H9 (cell line): ENCODE measurements around the gene ZNF561. TPM values are rescaled to one million over a fixed set of nuclear protein-coding genes. Genes with fewer than 3 reads are reported as not detected.

Source experiments
- DNase-seq: peaks from one replicate; pipeline ENCODE4 v3.0.0-alpha.2; 2017
- H2AFZ ChIP-seq: one replicate; pipeline ENCODE4 v1.6.1; 2013; ENCODE audit warnings: mild to moderate bottlenecking, low read length, control low read depth, moderate library complexity
- H2AK5ac ChIP-seq: 2 replicates; pipeline ENCODE4 v1.6.1; 2013; ENCODE audit warnings: low read length, control low read depth, mixed read lengths; ENCODE audit not compliant: insufficient read length
- H2BK120ac ChIP-seq: one replicate; pipeline ENCODE4 v1.6.1; 2013; ENCODE audit warnings: low read depth, mild to moderate bottlenecking, low read length, control low read depth, inconsistent platforms; ENCODE audit not compliant: poor library complexity, severe bottlenecking
- H2BK12ac ChIP-seq: 2 replicates; pipeline ENCODE4 v1.6.1; 2013; ENCODE audit warnings: low read length, control low read depth, mixed read lengths, low read depth; ENCODE audit not compliant: insufficient read length
- H2BK15ac ChIP-seq: 2 replicates; pipeline ENCODE4 v1.6.1; 2013; ENCODE audit warnings: low read depth, low read length, control low read depth
- H2BK20ac ChIP-seq: one replicate; pipeline ENCODE4 v1.6.1; 2013; ENCODE audit warnings: low read depth, mild to moderate bottlenecking, low read length, control low read depth, inconsistent platforms; ENCODE audit not compliant: poor library complexity, severe bottlenecking
- H2BK5ac ChIP-seq: 2 replicates; pipeline ENCODE4 v1.6.1; 2013; ENCODE audit warnings: low read length, control low read depth, mixed read lengths; ENCODE audit not compliant: insufficient read length
- H3K14ac ChIP-seq: 2 replicates; pipeline ENCODE4 v1.6.1; 2013; ENCODE audit warnings: low read length, control low read depth; ENCODE audit not compliant: insufficient read depth
- H3K18ac ChIP-seq: 2 replicates; pipeline ENCODE4 v1.6.1; 2013; ENCODE audit warnings: low read depth, mild to moderate bottlenecking, mixed read lengths, low read length, control low read depth; ENCODE audit not compliant: insufficient read length
- H3K23ac ChIP-seq: 2 replicates; pipeline ENCODE4 v1.6.1; 2013; ENCODE audit warnings: low read length, control low read depth, mixed read lengths, low read depth; ENCODE audit not compliant: insufficient read length
- H3K23me2 ChIP-seq: 2 replicates; pipeline ENCODE4 v1.6.1; 2013; ENCODE audit warnings: low read depth, mild to moderate bottlenecking, mixed read lengths, low read length, control low read depth; ENCODE audit not compliant: insufficient read length, poor library complexity, severe bottlenecking
- H3K27ac ChIP-seq: 2 replicates; pipeline ENCODE4 v1.5.1; 2013; ENCODE audit warnings: low read length, control low read depth, mixed read lengths, low read depth; ENCODE audit not compliant: insufficient read length
- H3K27me3 ChIP-seq: 2 replicates; pipeline ENCODE4 v1.6.1; 2013; ENCODE audit warnings: low read length, control low read depth, inconsistent platforms; ENCODE audit not compliant: insufficient read depth
- H3K4ac ChIP-seq: 2 replicates; pipeline ENCODE4 v1.6.1; 2013; ENCODE audit warnings: low read depth, mild to moderate bottlenecking, control low read depth, inconsistent platforms, low read length, moderate library complexity
- H3K4me1 ChIP-seq: 2 replicates; pipeline ENCODE4 v1.6.1; 2013; ENCODE audit warnings: low read length, control low read depth, inconsistent platforms; ENCODE audit not compliant: insufficient read depth
- H3K4me2 ChIP-seq: 2 replicates; pipeline ENCODE4 v1.6.1; 2013; ENCODE audit warnings: low read length, control low read depth, mixed read lengths; ENCODE audit not compliant: insufficient read length, insufficient read depth
- H3K56ac ChIP-seq: 2 replicates; pipeline ENCODE4 v1.6.1; 2013; ENCODE audit warnings: low read depth, mild to moderate bottlenecking, mixed read lengths, low read length, control low read depth; ENCODE audit not compliant: insufficient read length
- H3K79me1 ChIP-seq: 2 replicates; pipeline ENCODE4 v1.6.1; 2013; ENCODE audit warnings: low read depth, mild to moderate bottlenecking, moderate library complexity, low read length, control low read depth, inconsistent platforms; ENCODE audit not compliant: insufficient read depth, poor library complexity, severe bottlenecking
- H3K79me2 ChIP-seq: 2 replicates; pipeline ENCODE4 v1.6.1; 2013; ENCODE audit warnings: low read length, control low read depth, inconsistent platforms; ENCODE audit not compliant: insufficient read depth
- H3K9ac ChIP-seq: 2 replicates; pipeline ENCODE4 v1.6.1; 2013; ENCODE audit warnings: low read length, control low read depth, mixed read lengths; ENCODE audit not compliant: insufficient read length; ENCODE audit errors: extremely low read depth
- H3K9me3 ChIP-seq: one replicate; pipeline ENCODE4 v1.6.1; 2013; ENCODE audit warnings: low read depth, low read length, inconsistent platforms; ENCODE audit not compliant: control insufficient read depth
- H3T11ph ChIP-seq: one replicate; pipeline ENCODE4 v1.6.1; 2013; ENCODE audit warnings: mild to moderate bottlenecking, low read length, control low read depth, inconsistent platforms
- H4K20me1 ChIP-seq: one replicate; pipeline ENCODE4 v1.6.1; 2013; ENCODE audit not compliant: control insufficient read depth, insufficient read length, insufficient read depth
- H4K5ac ChIP-seq: 2 replicates; pipeline ENCODE4 v1.6.1; 2013; ENCODE audit warnings: low read depth, mild to moderate bottlenecking, mixed read lengths, low read length, control low read depth; ENCODE audit not compliant: insufficient read length
- H4K8ac ChIP-seq: replicated peaks from 2 replicates; pipeline ENCODE4 v1.6.1; 2013; ENCODE audit warnings: low read length, control low read depth, mixed read lengths, low read depth; ENCODE audit not compliant: insufficient read length
- H4K91ac ChIP-seq: 2 replicates; pipeline ENCODE4 v1.6.1; 2013; ENCODE audit warnings: low read depth, mild to moderate bottlenecking, moderate library complexity, mixed read lengths, low read length, control low read depth; ENCODE audit not compliant: insufficient read length
- H3K27ac Mint-ChIP-seq, 3 experiments: 2 replicates in 2 of 3; 3 replicates in 1 of 3; pipeline ENCODE4 v1.8.0; 2020 to 2021; ENCODE audit warnings: mixed read lengths in 3 of 3, mild to moderate bottlenecking in 1 of 3, moderate library complexity in 1 of 3
- H3K27me3 Mint-ChIP-seq: 2 replicates; pipeline ENCODE4 v1.8.0; 2021; ENCODE audit warnings: low read depth, mild to moderate bottlenecking, moderate library complexity, mixed read lengths
- H3K36me3 Mint-ChIP-seq, 3 experiments: 2 replicates in 2 of 3; 3 replicates in 1 of 3; pipeline ENCODE4 v1.8.0; 2020 to 2021; ENCODE audit warnings: low read depth in 3 of 3, mixed read lengths in 3 of 3; ENCODE audit not compliant: insufficient read depth in 1 of 3
- H3K4me1 Mint-ChIP-seq, 2 experiments: 2 replicates each; pipeline ENCODE4 v1.8.0; 2020; ENCODE audit warnings: mixed read lengths in 2 of 2
- H3K4me3 Mint-ChIP-seq, 2 experiments: 2 replicates in 1 of 2; 3 replicates in 1 of 2; pipeline ENCODE4 v1.8.0; 2020 to 2021; ENCODE audit warnings: mild to moderate bottlenecking in 2 of 2, mixed read lengths in 2 of 2, moderate library complexity in 1 of 2
- H3K9me3 Mint-ChIP-seq, 2 experiments: 2 replicates in 1 of 2; 3 replicates in 1 of 2; pipeline ENCODE4 v1.8.0; 2020; ENCODE audit warnings: mild to moderate bottlenecking in 2 of 2, mixed read lengths in 2 of 2, moderate library complexity in 1 of 2
- CTCF ChIP-seq: fragments of 200-600 bp; sonication (generic); conservative IDR thresholded peaks from 3 replicates; pipeline ENCODE4 v1.8.0; 2021; ENCODE audit warnings: antibody characterized with exemption, mild to moderate bottlenecking
- WGBS: extraction: QIAGEN DNeasy Blood & Tissue Kit; methylation state at CpG from one replicate; pipeline ENCODE4 v1.1.7; 2013; ENCODE audit warnings: missing lambda C conversion rate, low lambda C conversion rate, mixed read lengths; ENCODE audit not compliant: insufficient read length; ENCODE audit errors: extremely low coverage; 5-methylcytosine and 5-hydroxymethylcytosine counted together
- total RNA-seq: library from RNA; stranded (reverse); gene quantifications from 2 replicates; pipeline ENCODE4 v1.2.1, GENCODE V29; 2021

Gene ZNF561
- total RNA-seq, 1 experiment from 2014 or later, result 50.8 TPM

- no peak overlapping the region for H2BK20ac ChIP-seq
- no peak overlapping the region for H2AK5ac ChIP-seq
- H3K79me1 ChIP-seq, result peaks cover 8% of the 10 kb centered on the region
- no peak overlapping the region for H4K8ac ChIP-seq
- no peak overlapping the region for H2BK15ac ChIP-seq
- H3K9ac ChIP-seq, result no peak overlapping the region
- H3K27me3 ChIP-seq, result no peaks in the 10 kb centered on the region
- H3K9me3 ChIP-seq, result peaks cover 12% of the 10 kb centered on the region
- no peak overlapping the region for H2AFZ ChIP-seq
- Mint-ChIP-seq H3K27ac (no peak overlapping the region), H3K4me1 (peaks cover 0 to 2% of the 10 kb centered on the region in 2 experiments; a peak in 2 of 4 replicates), H3K36me3 (peaks cover 43 to 52% (median 45%) of the 10 kb centered on the region in 3 experiments), H3K27me3 (no peaks in the 10 kb centered on the region), H3K9me3 (peaks cover 70 to 72% of the 10 kb centered on the region in 2 experiments), H3K4me3 (no peak overlapping the region)
- no peak overlapping the region for H3T11ph ChIP-seq
- no peak overlapping the region for H2BK120ac ChIP-seq
- H3K27ac ChIP-seq, result no peak overlapping the region
- no peak overlapping the region for H3K4me2 ChIP-seq
- H3K56ac ChIP-seq, result no peak overlapping the region
- H3K18ac ChIP-seq, result no peak overlapping the region
- no peak overlapping the region for H2BK5ac ChIP-seq
- no peak for DNase-seq
- no peak overlapping the region for H4K5ac ChIP-seq
- H3K4ac ChIP-seq, result no peak overlapping the region
- no peak for TF ChIP-seq CTCF
- no peak overlapping the region for H4K91ac ChIP-seq
- peaks cover 27% of the 10 kb centered on the region; the same call in 1 of the 2 replicates for H3K79me2 ChIP-seq
- H4K20me1 ChIP-seq, result no peaks in the 10 kb centered on the region
- WGBS, result no CpG with 5 or more reads among the region's 3 CpGs
- H3K23ac ChIP-seq, result no peak overlapping the region
- H3K14ac ChIP-seq, result no peak overlapping the region
- H3K23me2 ChIP-seq, result no peaks in the 10 kb centered on the region
- no peaks in the 10 kb centered on the region for H3K4me1 ChIP-seq
- no peak overlapping the region for H2BK12ac ChIP-seq
Observed at GRCh38 chr19:9667898-9668297, 46.9 kb upstream of the ZNF561 start.
